GM18907 (cell line): ENCODE measurements around the gene JUP.
"Not testable (repeated sequence)": the region's sequence is repeated elsewhere in the genome, so short reads cannot be mapped to it uniquely, and the experiment has no call there.

Experiments used
- ATAC-seq: cut with Tn5 transposase; IDR thresholded peaks from one replicate; pipeline ENCODE4 v1.9.1; 2021; ENCODE audit warnings: mild to moderate bottlenecking, moderate library complexity; ENCODE audit not compliant: unreplicated experiment

JUP gene

GRCh38 chr17:41781404-41782110 lies 5.0 kb downstream of the JUP start:
- ATAC-seq, result no peak

- no peak for ATAC-seq
Observed at GRCh38 chr17:41779954-41780353, 6.6 kb downstream of the JUP start.

- ATAC-seq, result no peak
Observed at GRCh38 chr17:41777574-41778188, 8.8 kb downstream of the JUP start.

GRCh38 chr17:41777157-41777573 lies 9.3 kb downstream of the JUP start:
- ATAC-seq, result no peak

GRCh38 chr17:41776262-41776900 lies 10.1 kb downstream of the JUP start:
- ATAC-seq, result not testable (repeated sequence)

- no peak for ATAC-seq
Observed at GRCh38 chr17:41775394-41776226, 10.9 kb downstream of the JUP start.

- ATAC-seq, result no peak
Observed at GRCh38 chr17:41773731-41774193, 12.7 kb downstream of the JUP start.

GRCh38 chr17:41773190-41773588 lies 13.3 kb downstream of the JUP start:
- ATAC-seq, result no peak

GRCh38 chr17:41772586-41773189 lies 13.8 kb downstream of the JUP start:
- ATAC-seq, result no peak

- ATAC-seq, result no peak
Observed at GRCh38 chr17:41772218-41772585, 14.3 kb downstream of the JUP start.

- ATAC-seq, result no peak
Observed at GRCh38 chr17:41771389-41772206, 14.9 kb downstream of the JUP start.

GRCh38 chr17:41769985-41770384 lies 16.5 kb downstream of the JUP start:
- no peak for ATAC-seq

GRCh38 chr17:41769346-41769862 lies 17.1 kb downstream of the JUP start:
- no peak for ATAC-seq

- ATAC-seq, result no peak
Observed at GRCh38 chr17:41768682-41769288, 17.7 kb downstream of the JUP start.

- ATAC-seq, result no peak
Observed at GRCh38 chr17:41767324-41768042, 19.0 kb downstream of the JUP start.

GRCh38 chr17:41766135-41766534 lies 20.4 kb downstream of the JUP start:
- ATAC-seq, result no peak

- ATAC-seq, result no peak
Observed at GRCh38 chr17:41763327-41763726, 23.2 kb downstream of the JUP start.

GRCh38 chr17:41762841-41763240 lies 23.7 kb downstream of the JUP start:
- no peak for ATAC-seq

GRCh38 chr17:41762391-41762790 lies 24.1 kb downstream of the JUP start:
- no peak for ATAC-seq
